ENCODE results near the gene RERE.

- TF ChIP-seq, protein P1, sequence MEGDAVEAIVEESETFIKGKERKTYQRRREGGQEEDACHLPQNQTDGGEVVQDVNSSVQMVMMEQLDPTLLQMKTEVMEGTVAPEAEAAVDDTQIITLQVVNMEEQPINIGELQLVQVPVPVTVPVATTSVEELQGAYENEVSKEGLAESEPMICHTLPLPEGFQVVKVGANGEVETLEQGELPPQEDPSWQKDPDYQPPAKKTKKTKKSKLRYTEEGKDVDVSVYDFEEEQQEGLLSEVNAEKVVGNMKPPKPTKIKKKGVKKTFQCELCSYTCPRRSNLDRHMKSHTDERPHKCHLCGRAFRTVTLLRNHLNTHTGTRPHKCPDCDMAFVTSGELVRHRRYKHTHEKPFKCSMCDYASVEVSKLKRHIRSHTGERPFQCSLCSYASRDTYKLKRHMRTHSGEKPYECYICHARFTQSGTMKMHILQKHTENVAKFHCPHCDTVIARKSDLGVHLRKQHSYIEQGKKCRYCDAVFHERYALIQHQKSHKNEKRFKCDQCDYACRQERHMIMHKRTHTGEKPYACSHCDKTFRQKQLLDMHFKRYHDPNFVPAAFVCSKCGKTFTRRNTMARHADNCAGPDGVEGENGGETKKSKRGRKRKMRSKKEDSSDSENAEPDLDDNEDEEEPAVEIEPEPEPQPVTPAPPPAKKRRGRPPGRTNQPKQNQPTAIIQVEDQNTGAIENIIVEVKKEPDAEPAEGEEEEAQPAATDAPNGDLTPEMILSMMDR (IDR thresholded peaks at IDR 0.05) = no peak
- TF ChIP-seq POLR2A (IDR thresholded peaks at IDR 0.05) = no peak
Measured at GRCh38 chr1:8562222-8562621, 255.2 kb downstream of the RERE start.

Measured in uterus (tissue), 2 donors.